ENCODE data around the gene ZC3H12C. TPM values are rescaled to one million over a fixed set of nuclear protein-coding genes. Genes with fewer than 3 reads are reported as not detected.

Gene ZC3H12C
- total RNA-seq, 3 donors from 2014 or later: 10.2 to 19.8 (median 13.2) TPM

GRCh38 chr11:110196241-110196754 is 103.1 kb downstream of the ZC3H12C start:
- intact Hi-C loops (cut with DNase I; ENCODE audit: low total_unique reads): no loop called here
- Histone ChIP-seq H3K4me1 (no peaks in the 10 kb centered on the region), H3K27me3 (no peaks in the 10 kb centered on the region), H3K4me3 (no peak overlapping the region), H3K27ac (no peak overlapping the region), H3K36me3 (no peaks in the 10 kb centered on the region), H3K9me3 (no peaks in the 10 kb centered on the region)
- no peak for DNase-seq (ENCODE audit: low spot score in 2 of 2)
- TF ChIP-seq POLR2A (IDR thresholded peaks at IDR 0.05): no peak
- TF ChIP-seq POLR2AphosphoS5 (IDR thresholded peaks at IDR 0.05): no peak
- TF ChIP-seq CTCF (IDR thresholded peaks at IDR 0.05): no peak

GRCh38 chr11:110196884-110197420 is 103.8 kb downstream of the ZC3H12C start:
- no peak overlapping the region for H3K4me3 ChIP-seq
- H3K27ac ChIP-seq: no peak overlapping the region
- intact Hi-C loops (cut with DNase I; ENCODE audit: low total_unique reads): no loop called here
- H3K4me1 ChIP-seq: no peaks in the 10 kb centered on the region
- no peak for DNase-seq (ENCODE audit: low spot score in 2 of 2)
- no peaks in the 10 kb centered on the region for H3K9me3 ChIP-seq
- no peaks in the 10 kb centered on the region for H3K27me3 ChIP-seq
- H3K36me3 ChIP-seq: no peaks in the 10 kb centered on the region
- TF ChIP-seq POLR2AphosphoS5 (IDR thresholded peaks at IDR 0.05) (no peak), CTCF (IDR thresholded peaks at IDR 0.05) (no peak), POLR2A (IDR thresholded peaks at IDR 0.05) (no peak)

- intact Hi-C loops (cut with DNase I; ENCODE audit: low total_unique reads): no loop called here
- Histone ChIP-seq H3K4me1 (no peaks in the 10 kb centered on the region), H3K9me3 (no peaks in the 10 kb centered on the region), H3K27me3 (no peaks in the 10 kb centered on the region), H3K27ac (no peak overlapping the region), H3K4me3 (no peak overlapping the region), H3K36me3 (no peaks in the 10 kb centered on the region)
- DNase-seq (ENCODE audit: low spot score in 2 of 2): no peak
- TF ChIP-seq CTCF (IDR thresholded peaks at IDR 0.05): no peak
- no peak for TF ChIP-seq POLR2A (IDR thresholded peaks at IDR 0.05)
- no peak for TF ChIP-seq POLR2AphosphoS5 (IDR thresholded peaks at IDR 0.05)
Measured at GRCh38 chr11:110198031-110198729, 105.0 kb downstream of the ZC3H12C start.

GRCh38 chr11:110199184-110199981 is 106.2 kb downstream of the ZC3H12C start:
- no peak for DNase-seq (ENCODE audit: low spot score in 2 of 2)
- Histone ChIP-seq H3K9me3 (no peaks in the 10 kb centered on the region), H3K27me3 (no peaks in the 10 kb centered on the region), H3K27ac (no peak overlapping the region), H3K4me1 (no peaks in the 10 kb centered on the region), H3K4me3 (no peak overlapping the region), H3K36me3 (no peaks in the 10 kb centered on the region)
- TF ChIP-seq POLR2A (IDR thresholded peaks at IDR 0.05) (no peak), CTCF (IDR thresholded peaks at IDR 0.05) (no peak), POLR2AphosphoS5 (IDR thresholded peaks at IDR 0.05) (no peak)
- intact Hi-C loops (cut with DNase I; ENCODE audit: low total_unique reads): no loop called here
